Suprapubic skin (tissue), 4 donors: ENCODE data around the gene FRMD4A.

Source experiments
- EP300 ChIP-seq: sonication (generic); formaldehyde crosslinking; IDR thresholded peaks from one replicate; pipeline ENCODE4 v1.6.1; 2017; ENCODE audit warnings: antibody characterized with exemption
- POLR2A ChIP-seq, 2 donors: fragments of 450-650 bp; IDR thresholded peaks; one replicate each; pipeline ENCODE4 v1.6.1; 2017; ENCODE audit warnings: antibody characterized with exemption in 2 of 2, mild to moderate bottlenecking in 2 of 2, moderate library complexity in 2 of 2
- POLR2AphosphoS5 ChIP-seq, 3 donors: sonication (generic); formaldehyde crosslinking; IDR thresholded peaks; one replicate each; pipeline ENCODE4 v1.6.1; 2017; ENCODE audit warnings: antibody characterized with exemption in 3 of 3
- TF ChIP-seq, protein P1 (sequence below), 2 donors: fragments of 200-600 bp in 1 of 2; fragments of 450-650 bp in 1 of 2; sonication (generic) in 1 of 2; IDR thresholded peaks; one replicate each; pipeline ENCODE4 v1.5.1; 2016 to 2019; ENCODE audit warnings: antibody characterized with exemption in 2 of 2, mild to moderate bottlenecking in 1 of 2, moderate library complexity in 1 of 2

DNA sequence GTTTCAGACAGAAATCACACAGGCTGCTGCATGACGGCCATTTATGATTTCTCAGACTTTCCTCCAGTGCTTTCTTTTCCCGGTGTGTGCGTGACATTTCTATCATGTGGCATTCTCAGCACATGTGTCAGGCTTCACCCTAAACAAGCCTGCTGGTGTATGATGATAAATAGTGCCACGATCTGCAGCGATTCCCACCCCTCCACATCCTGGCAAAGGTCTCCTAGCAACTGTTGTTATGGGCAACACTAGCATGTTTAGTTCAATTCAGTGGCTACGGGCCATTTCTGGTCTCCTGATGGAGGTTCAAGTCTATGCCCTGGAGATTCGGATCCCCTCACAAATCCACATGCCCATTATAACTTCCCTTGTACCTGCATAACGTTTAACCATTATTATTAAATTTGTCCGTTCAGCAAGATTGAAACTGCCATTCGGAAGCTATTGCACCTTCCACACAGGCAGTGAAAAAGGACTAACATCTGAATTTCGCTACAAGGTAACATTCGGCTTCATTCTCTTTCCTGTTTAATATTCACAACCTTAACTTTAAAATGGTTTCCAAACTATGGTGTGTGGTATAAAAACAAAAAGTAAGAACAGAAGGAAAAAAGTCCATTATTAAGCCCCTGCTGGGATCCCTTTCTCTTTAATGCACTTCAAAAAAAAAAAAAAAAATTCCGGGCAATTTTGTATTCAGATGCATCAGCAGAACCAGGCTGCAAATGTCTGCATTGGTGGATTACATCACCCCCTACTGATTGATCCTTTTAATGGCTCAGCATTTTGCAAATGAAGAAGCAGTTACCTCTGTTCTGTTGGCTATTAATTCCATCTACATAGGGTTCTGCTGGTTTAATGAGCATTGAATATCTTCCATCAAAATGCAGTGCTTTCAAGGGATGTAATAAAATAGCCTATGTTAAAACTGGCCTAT, 90.2 kb downstream of the FRMD4A start:
- TF ChIP-seq, protein P1, sequence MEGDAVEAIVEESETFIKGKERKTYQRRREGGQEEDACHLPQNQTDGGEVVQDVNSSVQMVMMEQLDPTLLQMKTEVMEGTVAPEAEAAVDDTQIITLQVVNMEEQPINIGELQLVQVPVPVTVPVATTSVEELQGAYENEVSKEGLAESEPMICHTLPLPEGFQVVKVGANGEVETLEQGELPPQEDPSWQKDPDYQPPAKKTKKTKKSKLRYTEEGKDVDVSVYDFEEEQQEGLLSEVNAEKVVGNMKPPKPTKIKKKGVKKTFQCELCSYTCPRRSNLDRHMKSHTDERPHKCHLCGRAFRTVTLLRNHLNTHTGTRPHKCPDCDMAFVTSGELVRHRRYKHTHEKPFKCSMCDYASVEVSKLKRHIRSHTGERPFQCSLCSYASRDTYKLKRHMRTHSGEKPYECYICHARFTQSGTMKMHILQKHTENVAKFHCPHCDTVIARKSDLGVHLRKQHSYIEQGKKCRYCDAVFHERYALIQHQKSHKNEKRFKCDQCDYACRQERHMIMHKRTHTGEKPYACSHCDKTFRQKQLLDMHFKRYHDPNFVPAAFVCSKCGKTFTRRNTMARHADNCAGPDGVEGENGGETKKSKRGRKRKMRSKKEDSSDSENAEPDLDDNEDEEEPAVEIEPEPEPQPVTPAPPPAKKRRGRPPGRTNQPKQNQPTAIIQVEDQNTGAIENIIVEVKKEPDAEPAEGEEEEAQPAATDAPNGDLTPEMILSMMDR (IDR thresholded peaks at IDR 0.05): no peak
- TF ChIP-seq EP300 (no peak), POLR2A (IDR thresholded peaks at IDR 0.05) (no peak), POLR2AphosphoS5 (IDR thresholded peaks at IDR 0.05) (no peak)
